ENCODE data around the gene CPED1. TPM values are rescaled to one million over a fixed set of nuclear protein-coding genes. Genes with fewer than 3 reads are reported as not detected.
"Not testable (repeated sequence)": the region's sequence is repeated elsewhere in the genome, so short reads cannot be mapped to it uniquely, and the experiment has no call there.

Gene CPED1
- total RNA-seq, 2 donors from 2014 or later, result not detected

DNA sequence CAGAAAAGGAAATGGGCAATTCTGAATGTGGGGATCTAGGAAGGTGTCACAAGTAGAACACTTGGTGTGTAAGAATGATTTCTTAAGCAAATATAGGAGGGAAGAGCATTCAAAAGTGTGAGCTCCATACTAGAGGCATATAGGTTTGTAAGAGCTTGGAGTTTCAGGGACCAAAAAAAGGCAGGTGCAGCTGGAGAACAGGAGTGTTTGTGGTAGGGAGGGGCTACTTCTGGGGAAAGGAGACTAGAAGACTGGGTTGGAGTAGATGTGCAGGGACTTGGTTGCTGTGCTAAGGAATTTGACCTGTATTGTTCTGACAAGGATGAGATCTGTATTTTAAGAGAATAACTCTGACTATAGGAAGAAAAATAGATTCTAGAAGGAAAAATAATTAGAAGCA is 46.4 kb downstream of the CPED1 start:
- no peaks in the 10 kb centered on the region for H3K36me3 Mint-ChIP-seq (ENCODE audit: insufficient read depth in 2 of 2)
- no peak overlapping the region for H3K4me3 Mint-ChIP-seq
- ATAC-seq (replicated peaks in 1 of 2) (no peak), DNase-seq (no peak)
- H3K27me3 Mint-ChIP-seq (ENCODE audit: low read depth), result peaks cover under 1% of the 10 kb centered on the region
- no peaks in the 10 kb centered on the region for H3K9me3 Mint-ChIP-seq
- H3K4me1 Mint-ChIP-seq (ENCODE audit: low read depth), result no peaks in the 10 kb centered on the region
- no peak overlapping the region for H3K27ac Mint-ChIP-seq

- not testable (repeated sequence) for DNase-seq; H3K9me3 Mint-ChIP-seq; H3K27me3 Mint-ChIP-seq (ENCODE audit: low read depth); ATAC-seq (replicated peaks in 1 of 2); H3K4me1 Mint-ChIP-seq (ENCODE audit: low read depth); H3K4me3 Mint-ChIP-seq; H3K36me3 Mint-ChIP-seq (ENCODE audit: insufficient read depth in 2 of 2); H3K27ac Mint-ChIP-seq
Measured at GRCh38 chr7:121036776-121037175, 48.3 kb downstream of the CPED1 start.

DNA sequence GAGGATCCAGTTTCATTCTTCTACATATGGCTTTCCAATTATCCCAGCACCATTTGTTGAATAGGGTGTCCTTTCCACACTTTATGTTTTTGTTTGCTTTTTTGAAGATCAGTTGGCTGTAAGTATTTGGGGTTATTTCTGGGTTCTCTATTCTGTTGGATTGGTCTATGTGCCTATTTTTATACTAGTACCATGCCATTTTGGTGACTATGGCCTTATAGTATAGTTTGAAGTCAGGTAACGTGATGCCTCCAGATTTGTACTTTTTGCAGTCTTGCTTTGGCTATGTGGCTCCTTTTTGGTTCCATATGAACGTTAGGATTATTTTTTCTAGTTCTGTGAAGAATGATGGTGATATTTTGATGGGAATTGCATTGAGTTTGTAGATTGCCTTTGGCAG is 48.8 kb downstream of the CPED1 start:
- not testable (repeated sequence) for H3K27ac Mint-ChIP-seq; H3K36me3 Mint-ChIP-seq (ENCODE audit: insufficient read depth in 2 of 2); H3K4me1 Mint-ChIP-seq (ENCODE audit: low read depth); H3K4me3 Mint-ChIP-seq; DNase-seq; ATAC-seq (replicated peaks in 1 of 2); H3K9me3 Mint-ChIP-seq; H3K27me3 Mint-ChIP-seq (ENCODE audit: low read depth)

- Mint-ChIP-seq H3K4me3 (no peak overlapping the region), H3K36me3 (ENCODE audit: insufficient read depth in 2 of 2) (no peaks in the 10 kb centered on the region), H3K27ac (no peak overlapping the region), H3K4me1 (ENCODE audit: low read depth) (no peaks in the 10 kb centered on the region), H3K27me3 (ENCODE audit: low read depth) (peaks cover 6% of the 10 kb centered on the region), H3K9me3 (no peaks in the 10 kb centered on the region)
- ATAC-seq (replicated peaks in 1 of 2), result no peak
- DNase-seq, result no peak
Measured at GRCh38 chr7:121037957-121038716, 49.6 kb downstream of the CPED1 start.

- H3K4me1 Mint-ChIP-seq (ENCODE audit: low read depth), result no peaks in the 10 kb centered on the region
- no peak overlapping the region for H3K27ac Mint-ChIP-seq
- peaks cover 6% of the 10 kb centered on the region for H3K27me3 Mint-ChIP-seq (ENCODE audit: low read depth)
- ATAC-seq (replicated peaks in 1 of 2) (no peak), DNase-seq (no peak)
- no peaks in the 10 kb centered on the region for H3K36me3 Mint-ChIP-seq (ENCODE audit: insufficient read depth in 2 of 2)
- H3K4me3 Mint-ChIP-seq, result no peak overlapping the region
- no peaks in the 10 kb centered on the region for H3K9me3 Mint-ChIP-seq
Measured at GRCh38 chr7:121038717-121039509, 50.4 kb downstream of the CPED1 start.

DNA sequence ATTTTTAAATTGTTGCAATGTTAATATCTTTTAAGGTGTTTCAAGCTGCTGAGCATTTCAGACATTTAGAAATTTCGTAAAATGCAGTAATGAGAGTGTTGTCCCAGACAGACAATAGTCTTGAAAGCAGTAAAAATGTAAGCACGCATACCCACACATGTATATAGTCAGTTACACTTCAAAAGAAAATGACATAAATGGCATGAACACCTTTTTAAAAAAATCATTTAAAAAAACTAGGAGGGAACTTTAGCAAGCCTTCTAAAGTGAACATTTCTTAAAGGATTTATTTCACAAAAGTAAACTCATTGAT is 51.0 kb downstream of the CPED1 start:
- no peak for ATAC-seq (replicated peaks in 1 of 2)
- DNase-seq, result no peak
- H3K4me3 Mint-ChIP-seq, result no peak overlapping the region
- no peaks in the 10 kb centered on the region for H3K36me3 Mint-ChIP-seq (ENCODE audit: insufficient read depth in 2 of 2)
- H3K4me1 Mint-ChIP-seq (ENCODE audit: low read depth), result no peaks in the 10 kb centered on the region
- no peak overlapping the region for H3K27ac Mint-ChIP-seq
- no peaks in the 10 kb centered on the region for H3K9me3 Mint-ChIP-seq
- H3K27me3 Mint-ChIP-seq (ENCODE audit: low read depth), result peaks cover 6% of the 10 kb centered on the region

DNA sequence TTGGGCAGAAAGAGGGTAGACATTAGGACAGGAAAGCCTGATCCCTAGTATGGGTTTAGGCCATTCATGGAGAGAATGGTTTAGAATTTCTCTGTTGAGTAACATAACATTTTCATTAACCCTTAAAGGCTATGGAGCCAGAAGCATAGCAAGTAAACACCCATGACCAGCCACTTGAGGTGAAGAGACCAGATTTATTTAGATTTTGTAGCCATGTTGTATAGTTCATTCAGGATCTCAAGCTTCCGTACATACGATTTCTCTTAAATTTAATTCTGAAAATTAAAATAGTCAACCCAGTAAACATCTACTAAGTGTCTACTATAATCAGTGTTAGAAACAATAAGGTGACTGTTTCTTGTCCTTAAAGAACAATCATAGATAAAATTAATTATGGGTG is 51.5 kb downstream of the CPED1 start:
- no peaks in the 10 kb centered on the region for H3K9me3 Mint-ChIP-seq
- no peaks in the 10 kb centered on the region for H3K36me3 Mint-ChIP-seq (ENCODE audit: insufficient read depth in 2 of 2)
- no peak overlapping the region for H3K4me3 Mint-ChIP-seq
- H3K4me1 Mint-ChIP-seq (ENCODE audit: low read depth), result no peaks in the 10 kb centered on the region
- H3K27me3 Mint-ChIP-seq (ENCODE audit: low read depth), result peaks cover 6% of the 10 kb centered on the region
- ATAC-seq (replicated peaks in 1 of 2) (no peak), DNase-seq (no peak)
- no peak overlapping the region for H3K27ac Mint-ChIP-seq

DNA sequence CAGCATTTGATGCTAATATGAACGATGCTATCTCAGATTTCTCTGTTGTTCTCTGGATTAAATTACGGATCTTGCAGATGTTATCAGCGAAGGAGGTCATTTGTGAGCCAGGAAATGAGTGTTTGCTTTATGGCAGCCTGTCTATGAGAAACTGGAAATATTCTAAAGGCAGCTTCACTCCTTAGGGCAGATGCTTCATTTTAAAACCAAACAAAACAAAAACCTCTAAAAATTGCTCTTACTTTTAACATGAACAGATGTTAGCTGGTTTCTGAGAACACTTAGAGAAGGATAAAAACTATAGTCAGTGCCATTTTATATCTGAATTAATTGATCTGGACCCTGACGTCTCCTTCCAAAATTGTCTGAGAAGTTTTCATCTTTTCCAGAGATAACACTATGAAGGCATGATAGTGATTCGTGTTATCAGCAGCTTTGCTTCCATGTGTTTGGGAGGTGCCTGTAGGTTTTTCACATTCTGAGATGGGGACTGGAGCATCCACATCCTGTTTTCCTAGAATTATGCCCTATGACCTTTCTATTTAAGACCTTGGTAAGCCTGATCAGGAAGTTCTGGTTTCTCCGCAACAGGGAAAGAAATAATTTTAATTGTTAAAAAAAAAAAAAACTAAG is 53.1 kb downstream of the CPED1 start:
- Mint-ChIP-seq H3K27ac (no peak overlapping the region), H3K27me3 (ENCODE audit: low read depth) (peaks cover 6% of the 10 kb centered on the region), H3K4me3 (no peak overlapping the region), H3K4me1 (ENCODE audit: low read depth) (no peaks in the 10 kb centered on the region), H3K9me3 (no peaks in the 10 kb centered on the region), H3K36me3 (ENCODE audit: insufficient read depth in 2 of 2) (no peaks in the 10 kb centered on the region)
- ATAC-seq (replicated peaks in 1 of 2) (no peak), DNase-seq (no peak)

DNA sequence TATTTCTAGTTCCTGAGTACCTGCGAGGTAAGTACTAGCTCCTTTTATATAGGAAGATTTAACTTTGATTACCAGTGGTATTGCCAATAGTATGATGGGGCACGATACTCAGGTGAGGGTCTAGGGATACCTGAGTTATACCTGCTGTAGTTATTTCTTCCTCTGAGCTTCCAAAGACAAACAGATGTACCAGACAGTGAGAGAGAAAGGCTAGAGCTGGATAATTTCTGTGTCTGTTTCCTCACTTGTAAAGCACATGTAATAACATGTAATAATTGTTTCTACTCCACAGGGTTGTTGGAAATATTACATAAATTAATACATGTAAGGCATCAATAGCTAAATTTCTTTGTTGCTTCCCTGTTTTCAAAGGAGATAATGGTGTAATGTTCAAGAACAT is 53.7 kb downstream of the CPED1 start:
- Mint-ChIP-seq H3K27ac (no peak overlapping the region), H3K4me3 (no peak overlapping the region), H3K36me3 (ENCODE audit: insufficient read depth in 2 of 2) (no peaks in the 10 kb centered on the region), H3K9me3 (no peaks in the 10 kb centered on the region), H3K27me3 (ENCODE audit: low read depth) (peaks cover 6% of the 10 kb centered on the region), H3K4me1 (ENCODE audit: low read depth) (no peaks in the 10 kb centered on the region)
- DNase-seq (no peak), ATAC-seq (replicated peaks in 1 of 2) (no peak)

DNA sequence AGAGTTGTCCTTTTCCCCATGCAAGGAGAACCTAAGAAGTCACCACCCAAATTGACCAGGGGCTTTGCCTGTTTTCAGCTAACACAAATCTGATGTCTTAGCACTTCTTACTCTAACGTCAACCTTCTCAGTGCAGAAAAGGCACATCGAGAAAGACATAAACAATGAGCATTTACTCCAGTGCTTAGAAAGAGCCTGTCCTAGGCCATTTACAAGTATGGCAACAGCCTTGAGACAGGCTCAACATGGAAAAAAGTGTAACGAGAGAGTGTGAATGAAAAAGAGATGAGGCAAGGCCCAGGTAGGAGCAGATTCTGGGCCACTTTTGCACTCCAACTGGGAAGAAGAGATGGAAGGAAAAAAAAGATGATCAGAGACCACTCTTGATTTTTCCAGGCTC is 54.4 kb downstream of the CPED1 start:
- Mint-ChIP-seq H3K27me3 (ENCODE audit: low read depth) (peaks cover 10% of the 10 kb centered on the region), H3K9me3 (no peaks in the 10 kb centered on the region), H3K36me3 (ENCODE audit: insufficient read depth in 2 of 2) (no peaks in the 10 kb centered on the region), H3K4me3 (no peak overlapping the region), H3K27ac (no peak overlapping the region), H3K4me1 (ENCODE audit: low read depth) (no peaks in the 10 kb centered on the region)
- ATAC-seq (replicated peaks in 1 of 2) (no peak), DNase-seq (no peak)

- Mint-ChIP-seq H3K27ac (no peak overlapping the region), H3K36me3 (ENCODE audit: insufficient read depth in 2 of 2) (no peaks in the 10 kb centered on the region), H3K4me1 (ENCODE audit: low read depth) (no peaks in the 10 kb centered on the region), H3K9me3 (no peaks in the 10 kb centered on the region), H3K27me3 (ENCODE audit: low read depth) (peaks cover 13% of the 10 kb centered on the region), H3K4me3 (no peak overlapping the region)
- no peak for DNase-seq
- no peak for ATAC-seq (replicated peaks in 1 of 2)
Measured at GRCh38 chr7:121043314-121044234, 55.1 kb downstream of the CPED1 start.

- Mint-ChIP-seq H3K4me3 (no peak overlapping the region), H3K36me3 (ENCODE audit: insufficient read depth in 2 of 2) (no peaks in the 10 kb centered on the region), H3K27ac (no peak overlapping the region), H3K9me3 (no peaks in the 10 kb centered on the region), H3K4me1 (ENCODE audit: low read depth) (no peaks in the 10 kb centered on the region), H3K27me3 (ENCODE audit: low read depth) (peaks cover 10% of the 10 kb centered on the region)
- ATAC-seq (replicated peaks in 1 of 2) (no peak), DNase-seq (no peak)
Measured at GRCh38 chr7:121045090-121045489, 56.6 kb downstream of the CPED1 start.

DNA sequence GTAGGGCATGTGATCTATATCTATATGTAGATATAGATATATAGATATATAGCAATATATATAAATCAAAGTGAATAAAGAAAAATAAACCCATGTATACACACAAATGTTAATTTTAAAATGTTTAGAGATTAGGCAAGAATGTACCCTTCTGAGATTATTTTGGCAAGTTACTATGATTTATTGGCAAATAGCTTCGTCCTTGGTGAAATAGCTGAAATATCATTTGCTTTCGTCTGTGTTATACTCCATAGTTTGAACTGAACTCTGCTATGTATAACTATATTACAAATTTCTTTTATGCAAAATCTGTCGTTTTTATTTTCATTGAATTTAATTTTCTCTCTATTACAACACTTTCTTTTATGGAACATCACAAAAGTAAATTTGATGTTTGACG is 57.5 kb downstream of the CPED1 start:
- Mint-ChIP-seq H3K4me3 (no peak overlapping the region), H3K36me3 (ENCODE audit: insufficient read depth in 2 of 2) (no peaks in the 10 kb centered on the region), H3K4me1 (ENCODE audit: low read depth) (no peaks in the 10 kb centered on the region), H3K27ac (no peak overlapping the region), H3K27me3 (ENCODE audit: low read depth) (peaks cover 6% of the 10 kb centered on the region), H3K9me3 (no peaks in the 10 kb centered on the region)
- DNase-seq, result no peak
- no peak for ATAC-seq (replicated peaks in 1 of 2)
